HG03378 (cell line): ENCODE data around the gene ITGA3.
"Not testable (repeated sequence)": the region's sequence is repeated elsewhere in the genome, so short reads cannot be mapped to it uniquely, and the experiment has no call there.

ENCODE experiments used
- ATAC-seq: cut with Tn5 transposase; IDR thresholded peaks from one replicate; pipeline ENCODE4 v1.9.1; 2021; ENCODE audit warnings: mild to moderate bottlenecking, moderate library complexity; ENCODE audit not compliant: unreplicated experiment

Gene ITGA3

GRCh38 chr17:50034498-50035364 lies 21.2 kb upstream of the ITGA3 start:
- ATAC-seq: no peak

- no peak for ATAC-seq
Measured at GRCh38 chr17:50035421-50035879, 20.5 kb upstream of the ITGA3 start.

- no peak for ATAC-seq
Measured at GRCh38 chr17:50035945-50036344, 20.0 kb upstream of the ITGA3 start.

GRCh38 chr17:50036455-50037261 lies 19.3 kb upstream of the ITGA3 start:
- no peak for ATAC-seq

GRCh38 chr17:50037321-50038107 lies 18.4 kb upstream of the ITGA3 start:
- ATAC-seq: no peak

GRCh38 chr17:50039058-50039457 lies 16.9 kb upstream of the ITGA3 start:
- ATAC-seq: no peak

GRCh38 chr17:50040496-50040895 lies 15.4 kb upstream of the ITGA3 start:
- not testable (repeated sequence) for ATAC-seq

- ATAC-seq: no peak
Measured at GRCh38 chr17:50042211-50042610, 13.7 kb upstream of the ITGA3 start.

- no peak for ATAC-seq
Measured at GRCh38 chr17:50043290-50044148, 12.4 kb upstream of the ITGA3 start.

- no peak for ATAC-seq
Measured at GRCh38 chr17:50044483-50044882, 11.4 kb upstream of the ITGA3 start.

GRCh38 chr17:50045154-50045553 lies 10.8 kb upstream of the ITGA3 start:
- no peak for ATAC-seq

- ATAC-seq: no peak
Measured at GRCh38 chr17:50046179-50046578, 9.7 kb upstream of the ITGA3 start.

- no peak for ATAC-seq
Measured at GRCh38 chr17:50046667-50047066, 9.2 kb upstream of the ITGA3 start.

- ATAC-seq: no peak
Measured at GRCh38 chr17:50047083-50047482, 8.8 kb upstream of the ITGA3 start.

GRCh38 chr17:50047488-50048126 lies 8.3 kb upstream of the ITGA3 start:
- no peak for ATAC-seq

GRCh38 chr17:50048146-50048720 lies 7.7 kb upstream of the ITGA3 start:
- ATAC-seq: no peak

GRCh38 chr17:50048988-50049387 lies 6.9 kb upstream of the ITGA3 start:
- ATAC-seq: no peak

- ATAC-seq: no peak
Measured at GRCh38 chr17:50049636-50050035, 6.3 kb upstream of the ITGA3 start.

GRCh38 chr17:50050431-50051032 lies 5.4 kb upstream of the ITGA3 start:
- ATAC-seq: no peak
